HCT116 (cell line): Measurements from ENCODE around the gene OPCML. TPM values are rescaled to one million over a fixed set of nuclear protein-coding genes. Genes with fewer than 3 reads are reported as not detected.

Experiments
- ATAC-seq: fragments of 200-7000 bp; cut with Tn5 transposase; 2 replicates; pipeline ENCODE4 v1.9.1; 2020; ENCODE audit warnings: mild to moderate bottlenecking, moderate library complexity
- BruUV-seq: library from RNA; stranded (reverse); fragments of 400-500 nt; replicated peaks from 2 replicates; lab custom pipeline; 2021; lab: Mats Ljungman, UMichigan
- CTCF ChIA-PET: fragments of 300-600 bp; sonication (Branson Sonifier 250); formaldehyde crosslinking; loops from one replicate; lab custom pipeline; 2021; ENCODE audit warnings: antibody characterized with exemption; lab: Charles Lee
- POLR2A ChIA-PET: fragments of 300-600, 350-600 bp; sonication (Branson Sonifier 250); formaldehyde crosslinking; loops from one replicate; lab custom pipeline; 2021; ENCODE audit warnings: antibody characterized with exemption; lab: Charles Lee
- RAD21 ChIA-PET, 2 experiments: fragments of 300-600 bp; sonication (Branson Sonifier 250); formaldehyde crosslinking; loops; one replicate each; lab custom pipeline; 2023; ENCODE audit warnings: low total read pairs in 2 of 2; ENCODE audit not compliant: uncharacterized antibody in 2 of 2, unreplicated experiment in 2 of 2, low non-redundant PET in 1 of 2; lab: Charles Lee
- DNase-seq: peaks from one replicate; pipeline ENCODE4 v3.0.0-alpha.2; 2010; ENCODE audit warnings: low read depth, low spot score
- H2AFZ ChIP-seq: fragments of 200-600 bp; shearing (Covaris generic), sonication (generic); 2 replicates; pipeline ENCODE4 v1.6.1; 2017; ENCODE audit warnings: low read depth, mixed run types, mixed read lengths, antibody characterized with exemption, low read length; ENCODE audit not compliant: poor library complexity, severe bottlenecking
- H3K27ac ChIP-seq: 2 replicates; pipeline ENCODE4 v1.5.1; 2012; ENCODE audit warnings: low read depth, low read length
- H3K27me3 ChIP-seq: fragments of 200-600 bp; sonication (generic); 2 replicates; pipeline ENCODE4 v1.6.1; 2016; ENCODE audit warnings: mixed run types, low read length, mixed read lengths; ENCODE audit not compliant: insufficient read depth
- H3K36me3 ChIP-seq, 2 experiments: fragments of 200-500 bp in 1 of 2; fragments of 200-600 bp in 1 of 2; sonication (Bioruptor generic) in 1 of 2; sonication (generic) in 1 of 2; 2 replicates each; pipeline versions ENCODE4 v1.5.1 to v1.6.1; 2014 to 2016; ENCODE audit warnings: low read length in 2 of 2, inconsistent platforms in 1 of 2, mixed read lengths in 1 of 2, mixed run types in 1 of 2; ENCODE audit not compliant: insufficient read depth in 2 of 2, control insufficient read depth in 1 of 2
- H3K4me1 ChIP-seq, 2 experiments: fragments of 200-600 bp in 1 of 2; sonication (generic) in 1 of 2; 2 replicates each; pipeline versions ENCODE4 v1.5.1 to v1.6.1; 2012 to 2017; ENCODE audit warnings: low read length in 2 of 2, inconsistent platforms in 1 of 2, mild to moderate bottlenecking in 1 of 2, mixed read lengths in 1 of 2, mixed run types in 1 of 2, moderate library complexity in 1 of 2; ENCODE audit not compliant: insufficient read depth in 2 of 2, control insufficient read depth in 1 of 2
- H3K4me2 ChIP-seq: fragments of 200-600 bp; sonication (generic); 2 replicates; pipeline ENCODE4 v1.6.1; 2017; ENCODE audit warnings: mixed run types, low read length, mixed read lengths
- H3K4me3 ChIP-seq, 2 experiments: fragments of 200-600 bp in 1 of 2; sonication (generic) in 1 of 2; replicated peaks in 1 of 2; 2 replicates each; pipeline ENCODE4 v1.5.1; 2011 to 2016; ENCODE audit warnings: low read length in 2 of 2, control low read depth in 1 of 2, low read depth in 1 of 2, mild to moderate bottlenecking in 1 of 2, mixed read lengths in 1 of 2, mixed run types in 1 of 2
- H3K79me2 ChIP-seq: fragments of 200-600 bp; sonication (generic); 2 replicates; pipeline ENCODE4 v1.6.1; 2017; ENCODE audit warnings: mild to moderate bottlenecking, mixed run types, low read length, moderate library complexity, mixed read lengths; ENCODE audit not compliant: insufficient read depth
- H3K9ac ChIP-seq: fragments of 200-600 bp; sonication (generic); 2 replicates; pipeline ENCODE4 v1.6.1; 2016; ENCODE audit warnings: low read length, mixed read lengths
- H3K9me2 ChIP-seq: fragments of 200-600 bp; sonication (generic), shearing (Covaris generic); 2 replicates; pipeline ENCODE4 v1.6.1; 2017; ENCODE audit warnings: mixed run types, mild to moderate bottlenecking, moderate library complexity; ENCODE audit not compliant: insufficient read depth
- H3K9me3 ChIP-seq, 2 experiments: fragments of 200-500 bp in 1 of 2; fragments of 200-600 bp in 1 of 2; sonication (Bioruptor generic) in 1 of 2; sonication (generic) in 1 of 2; 2 replicates each; pipeline ENCODE4 v1.6.1; 2014 to 2017; ENCODE audit warnings: low read length in 2 of 2, mixed read lengths in 2 of 2, inconsistent platforms in 1 of 2, low read depth in 1 of 2, mild to moderate bottlenecking in 1 of 2, mixed run types in 1 of 2, moderate library complexity in 1 of 2; ENCODE audit not compliant: control insufficient read depth in 1 of 2, insufficient read depth in 1 of 2
- H4K20me1 ChIP-seq: fragments of 200-600 bp; sonication (generic), shearing (Covaris generic); 2 replicates; pipeline ENCODE4 v1.6.1; 2017; ENCODE audit warnings: mixed run types, mild to moderate bottlenecking, moderate library complexity; ENCODE audit not compliant: insufficient read depth
- ATF3 ChIP-seq: IDR thresholded peaks from 2 replicates; pipeline ENCODE4 v1.6.1; 2012
- EGR1 ChIP-seq: IDR thresholded peaks from 2 replicates; pipeline ENCODE4 v1.6.1; 2012; ENCODE audit warnings: low read depth
- EZH2phosphoT487 ChIP-seq: fragments of 200-600 bp; IDR thresholded peaks from 2 replicates; pipeline ENCODE4 v1.6.1; 2018; ENCODE audit warnings: antibody characterized with exemption, borderline replicate concordance
- FOSL1 ChIP-seq: IDR thresholded peaks from 2 replicates; pipeline ENCODE4 v1.6.1; 2012; ENCODE audit warnings: low read depth
- JUND ChIP-seq: IDR thresholded peaks from 2 replicates; pipeline ENCODE4 v1.6.1; 2012
- MAX ChIP-seq: IDR thresholded peaks from 2 replicates; pipeline ENCODE4 v1.6.1; 2012
- REST ChIP-seq: IDR thresholded peaks from 2 replicates; pipeline ENCODE4 v1.6.1; 2012; ENCODE audit warnings: low read depth
- SRF ChIP-seq: IDR thresholded peaks from 2 replicates; pipeline ENCODE4 v1.6.1; 2012; ENCODE audit warnings: low read depth
- ZFX ChIP-seq: fragments of 450-650 bp; IDR thresholded peaks from 2 replicates; pipeline ENCODE4 v1.6.1; 2017
- intact Hi-C: fragments of 100-400 bp; cut with micrococcal nuclease; formaldehyde crosslinking; loops from 2 replicates; pipeline ENCODE4 v1.10.0; 2022
- total RNA-seq: library from RNA; stranded (reverse); gene quantifications from one replicate; pipeline ENCODE4 v1.2.1, GENCODE V29; 2021; ENCODE audit not compliant: unreplicated experiment

Gene OPCML
- total RNA-seq, 1 experiment from 2014 or later = not detected

GRCh38 chr11:133476570-133477250 is 55.6 kb downstream of the OPCML start:
- Histone ChIP-seq H3K4me3 (no peak overlapping the region), H3K9me3 (peaks cover 0 to 7% of the 10 kb centered on the region in 2 experiments; a peak in 2 of 4 replicates), H3K9me2 (no peaks in the 10 kb centered on the region), H3K79me2 (no peaks in the 10 kb centered on the region), H2AFZ (no peak overlapping the region), H3K9ac (no peak overlapping the region), H4K20me1 (no peaks in the 10 kb centered on the region), H3K4me1 (no peaks in the 10 kb centered on the region), H3K4me2 (no peak overlapping the region), H3K36me3 (no peaks in the 10 kb centered on the region), H3K27ac (no peak overlapping the region), H3K27me3 (no peaks in the 10 kb centered on the region)
- RAD21 ChIA-PET = no interaction called here
- POLR2A ChIA-PET = no interaction called here
- TF ChIP-seq ZFX (no peak), EGR1 (no peak), EZH2phosphoT487 (no peak), MAX (no peak), FOSL1 (no peak), JUND (no peak), ATF3 (no peak), SRF (no peak), REST (no peak)
- BruUV-seq = no TSS peak
- no peak for ATAC-seq
- intact Hi-C loops = no loop called here
- DNase-seq = no peak
- CTCF ChIA-PET = no interaction called here
